GM18861 (cell line): Measurements from ENCODE around the gene DUOXA1.
A peak's percentile ranks its signal among the peaks of the same experiment; 100 is the strongest.

Experiments
- ATAC-seq: cut with Tn5 transposase; IDR thresholded peaks from one replicate; pipeline ENCODE4 v1.9.1; 2021; ENCODE audit not compliant: unreplicated experiment

DUOXA1 gene, protein sequence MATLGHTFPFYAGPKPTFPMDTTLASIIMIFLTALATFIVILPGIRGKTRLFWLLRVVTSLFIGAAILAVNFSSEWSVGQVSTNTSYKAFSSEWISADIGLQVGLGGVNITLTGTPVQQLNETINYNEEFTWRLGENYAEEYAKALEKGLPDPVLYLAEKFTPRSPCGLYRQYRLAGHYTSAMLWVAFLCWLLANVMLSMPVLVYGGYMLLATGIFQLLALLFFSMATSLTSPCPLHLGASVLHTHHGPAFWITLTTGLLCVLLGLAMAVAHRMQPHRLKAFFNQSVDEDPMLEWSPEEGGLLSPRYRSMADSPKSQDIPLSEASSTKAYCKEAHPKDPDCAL

DNA sequence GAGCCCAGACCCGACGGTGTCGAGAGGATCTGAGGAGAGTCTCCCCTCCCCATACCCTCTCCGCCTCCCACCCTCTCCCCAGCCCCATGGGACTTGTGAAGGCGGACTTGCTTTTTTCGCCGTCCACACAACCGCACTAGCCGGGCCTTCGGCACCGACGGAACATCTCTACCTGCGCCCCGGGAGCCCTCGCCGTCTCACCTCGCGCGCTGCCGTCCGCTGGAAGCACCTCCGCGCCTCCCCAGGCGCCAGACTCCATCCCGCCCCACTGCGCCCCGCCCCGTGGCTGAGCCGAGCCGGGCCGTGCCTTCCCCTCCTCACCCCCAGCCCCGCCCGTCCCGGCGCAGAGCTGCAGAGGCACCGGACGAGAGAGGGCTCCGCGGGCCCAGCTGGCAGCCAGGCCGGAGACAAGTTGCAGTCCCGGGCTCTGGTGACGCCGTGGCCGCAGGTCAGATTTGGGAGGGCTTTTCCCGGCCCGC lies at the start of gene DUOXA1, which contains the start of gene DUOX1:
Gene DUOXA1, minus strand, starts transcription at position 229 of the 479 bp plus-strand sequence. CDS start 6,865 bp downstream, outside the sequence.
Gene DUOX1, plus strand, starts transcription at position 344 of the 479 bp plus-strand sequence. CDS start 1,973 bp downstream, outside the sequence.
- ATAC-seq = no peak

DNA sequence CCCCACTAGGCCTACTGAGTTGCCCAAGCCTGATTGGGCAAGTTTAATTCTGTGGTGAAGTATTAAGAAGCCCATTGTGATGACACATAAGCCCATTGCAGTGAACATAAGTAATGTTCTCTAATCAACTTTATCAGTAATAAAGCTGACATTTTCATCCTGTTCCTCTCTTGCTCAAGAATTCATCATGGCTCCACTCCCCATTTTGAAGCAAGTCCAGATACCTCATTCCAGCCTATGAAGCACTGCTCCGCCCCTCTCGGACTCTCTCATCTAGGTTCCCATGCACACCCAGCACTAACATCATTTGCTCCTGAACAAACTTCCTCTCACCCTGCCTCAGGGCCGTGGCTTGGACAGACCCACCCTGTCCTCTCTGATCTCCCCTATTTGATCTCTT lies 47.6 kb upstream of the DUOXA1 start:
- ATAC-seq = no peak

DNA sequence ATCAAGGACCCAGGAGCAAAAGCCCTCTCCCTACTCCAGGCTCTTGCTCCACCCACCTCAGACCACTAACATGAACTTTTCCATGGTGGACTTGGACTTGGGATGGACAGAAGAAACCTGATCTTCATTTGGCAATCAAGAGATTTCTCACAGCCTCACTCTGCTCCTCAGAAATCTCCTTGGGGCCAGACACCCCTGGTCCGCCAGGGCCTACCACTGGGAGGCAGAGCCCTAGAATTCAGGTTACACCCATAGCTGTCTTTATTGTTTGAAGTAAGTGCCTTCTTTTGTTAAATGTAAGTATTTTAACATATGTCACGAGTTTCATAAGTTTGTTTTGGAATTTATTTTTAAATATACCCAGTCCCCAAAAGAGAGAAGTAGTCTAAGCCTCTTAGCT lies 44.9 kb upstream of the DUOXA1 start:
- ATAC-seq = no peak

DNA sequence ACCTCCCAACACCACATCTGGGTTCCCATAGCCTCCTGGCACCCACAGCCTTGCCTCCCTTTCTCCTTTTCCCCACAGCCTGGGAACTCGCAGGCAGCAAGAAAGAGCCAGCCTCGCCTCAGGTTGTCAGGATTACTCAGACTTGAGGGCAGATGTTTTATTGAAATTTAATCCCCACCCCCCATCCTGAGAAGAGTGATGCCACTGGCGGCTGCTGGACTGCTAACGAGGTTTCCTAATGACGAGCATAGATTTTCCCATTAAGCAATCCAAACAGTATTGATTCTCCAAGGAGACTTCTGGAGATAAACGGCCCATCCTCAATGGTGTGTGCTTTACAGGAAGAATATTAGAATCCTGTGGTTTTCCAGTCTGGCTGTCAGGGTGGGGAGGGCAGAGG lies 44.4 kb upstream of the DUOXA1 start:
- ATAC-seq = no peak

DNA sequence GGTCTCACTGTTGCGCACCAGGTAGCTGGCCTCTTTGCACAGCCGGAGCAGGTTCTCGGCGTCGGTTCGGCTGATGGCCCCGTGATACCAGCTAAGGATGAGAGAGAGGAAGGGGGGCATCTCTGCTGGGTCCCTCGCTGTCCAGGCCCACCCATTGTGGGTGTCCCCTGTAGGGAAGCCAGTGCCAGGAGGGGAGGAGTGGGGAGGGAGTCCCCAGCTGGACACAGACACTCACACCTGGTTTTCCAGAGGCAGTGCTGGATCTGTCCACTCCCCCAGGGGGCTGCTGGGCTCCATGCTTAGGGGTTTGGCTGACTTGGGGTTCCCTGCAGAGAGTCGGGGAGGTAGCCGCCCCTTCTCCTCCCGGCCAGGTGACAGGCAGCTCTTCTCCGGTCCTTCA lies 42.2 kb upstream of the DUOXA1 start:
- ATAC-seq = no peak

DNA sequence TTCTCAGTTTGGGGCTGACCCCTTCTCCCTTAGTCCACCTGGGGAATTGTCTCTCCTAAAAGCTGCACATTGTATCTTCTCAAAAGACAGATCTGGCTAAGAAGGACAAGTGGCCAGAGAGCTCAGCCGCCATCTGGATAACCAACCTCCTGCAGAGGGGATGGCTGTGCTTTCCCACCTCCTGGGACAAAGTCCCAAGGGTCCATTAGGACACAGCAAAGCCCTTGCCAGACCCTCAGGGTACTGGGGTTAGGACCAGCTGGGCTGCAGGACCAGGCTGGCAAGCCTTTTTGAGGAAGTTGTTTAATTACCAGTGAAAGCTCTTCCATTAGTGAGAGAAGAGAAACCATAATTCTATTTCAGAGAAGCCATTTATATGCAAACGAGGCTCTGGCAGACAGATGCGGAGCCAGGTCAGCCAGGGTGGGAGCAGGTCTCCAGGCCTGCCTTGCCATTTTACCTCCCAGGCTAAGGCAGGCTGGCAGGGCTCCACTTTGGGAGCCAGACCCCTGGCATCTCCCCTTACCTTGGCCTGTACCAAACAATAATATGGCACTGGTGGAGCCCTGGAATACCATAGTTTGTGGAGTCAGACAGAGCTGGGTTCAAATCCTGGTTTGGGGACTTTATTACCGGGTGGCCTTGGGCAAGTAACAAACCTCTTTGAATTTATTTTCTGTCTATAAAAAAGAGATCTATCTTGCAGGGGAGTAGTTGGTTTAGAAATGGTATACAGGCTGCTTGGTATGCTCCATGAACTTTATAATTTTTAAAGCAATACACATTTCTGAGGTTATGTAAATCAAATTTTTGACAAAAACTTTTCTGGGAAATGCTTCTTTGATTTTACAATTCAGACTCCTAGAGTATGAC lies 40.2 kb upstream of the DUOXA1 start:
- no peak for ATAC-seq

DNA sequence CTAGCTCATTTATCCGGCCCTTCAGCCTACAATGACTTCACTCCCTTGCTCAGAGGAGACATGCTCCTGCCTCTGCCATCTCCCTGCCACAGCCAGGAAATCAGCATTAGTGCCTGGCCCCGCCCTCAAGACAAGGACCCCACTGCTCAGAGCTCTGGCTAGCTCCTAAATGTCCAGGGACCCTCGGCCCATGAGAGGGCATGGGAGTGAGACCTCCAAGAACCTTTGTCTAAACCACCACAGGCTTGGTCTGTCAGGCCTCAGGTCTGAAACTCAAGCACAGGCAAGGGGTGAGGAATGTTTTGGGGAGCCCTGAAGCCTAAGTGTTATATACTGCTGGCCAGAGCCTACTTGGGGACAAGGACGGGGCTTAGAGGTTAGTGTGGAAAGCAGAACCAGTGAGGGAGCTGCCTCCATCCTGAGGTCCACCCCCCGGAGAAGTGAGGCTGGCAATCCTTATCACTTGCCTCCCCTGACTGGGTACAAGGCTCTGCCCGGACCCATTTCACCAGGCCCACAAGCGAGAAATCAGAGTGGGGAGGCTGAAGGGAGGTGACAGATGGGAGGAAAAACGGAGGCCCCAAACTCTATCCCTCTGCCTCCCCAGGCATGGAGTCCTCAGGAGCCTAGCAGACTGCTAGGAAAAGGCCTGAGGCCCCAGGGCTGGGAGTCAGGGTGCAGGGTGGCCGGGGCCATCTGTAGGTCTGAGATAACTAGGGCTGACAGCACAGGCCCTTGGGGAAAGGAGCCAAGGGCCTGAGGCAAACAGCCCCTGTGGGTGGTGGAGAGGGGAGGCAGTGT lies 39.3 kb upstream of the DUOXA1 start:
- ATAC-seq = no peak

DNA sequence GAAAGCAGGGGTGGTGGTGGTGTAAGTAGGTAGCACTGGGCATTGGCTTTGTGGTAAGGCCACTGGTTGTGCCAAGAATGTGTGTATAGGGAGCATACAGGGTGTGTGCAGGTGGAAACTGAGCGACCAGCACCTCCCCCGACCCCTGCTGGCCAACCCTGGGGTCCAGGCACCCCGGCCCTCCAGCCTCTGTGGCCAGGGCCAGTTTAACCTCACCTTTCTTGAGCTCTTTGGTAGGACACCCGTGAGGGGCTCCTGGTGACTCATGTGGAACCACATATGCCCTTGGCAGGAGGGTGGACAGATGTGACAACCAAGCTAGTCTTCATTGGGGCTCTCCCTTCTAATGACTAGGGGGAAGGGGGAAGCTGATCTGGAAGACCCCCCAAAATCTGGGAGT lies 38.6 kb upstream of the DUOXA1 start:
- ATAC-seq = no peak

DNA sequence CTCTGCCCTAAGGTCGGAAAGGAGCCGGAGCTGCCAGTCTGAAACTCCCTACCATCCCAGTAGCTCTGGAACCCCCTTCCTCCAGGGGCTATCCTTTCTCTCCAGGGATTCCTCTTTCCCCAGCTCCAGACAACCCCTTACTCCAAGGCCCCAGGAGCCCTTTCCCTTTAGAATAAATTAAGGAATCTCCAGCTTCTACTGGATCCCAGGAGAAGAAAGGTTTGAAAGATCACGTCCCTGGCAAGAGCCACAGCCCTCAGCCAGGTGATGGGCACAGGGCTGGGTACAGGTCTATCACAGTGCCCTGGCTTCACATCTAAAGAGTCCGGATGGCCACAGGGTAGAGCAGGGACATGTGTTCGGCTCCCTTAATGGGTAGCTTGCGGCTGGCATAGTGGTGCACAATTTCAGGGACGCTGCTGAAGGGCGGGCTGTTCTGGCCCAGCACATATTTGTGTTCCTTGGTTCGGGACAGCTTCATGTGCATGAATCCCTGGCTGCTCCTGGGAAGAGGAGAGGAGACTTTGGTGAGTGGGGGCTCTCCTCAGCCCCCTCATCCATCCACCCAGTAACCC lies 38.0 kb upstream of the DUOXA1 start:
- ATAC-seq = no peak

DNA sequence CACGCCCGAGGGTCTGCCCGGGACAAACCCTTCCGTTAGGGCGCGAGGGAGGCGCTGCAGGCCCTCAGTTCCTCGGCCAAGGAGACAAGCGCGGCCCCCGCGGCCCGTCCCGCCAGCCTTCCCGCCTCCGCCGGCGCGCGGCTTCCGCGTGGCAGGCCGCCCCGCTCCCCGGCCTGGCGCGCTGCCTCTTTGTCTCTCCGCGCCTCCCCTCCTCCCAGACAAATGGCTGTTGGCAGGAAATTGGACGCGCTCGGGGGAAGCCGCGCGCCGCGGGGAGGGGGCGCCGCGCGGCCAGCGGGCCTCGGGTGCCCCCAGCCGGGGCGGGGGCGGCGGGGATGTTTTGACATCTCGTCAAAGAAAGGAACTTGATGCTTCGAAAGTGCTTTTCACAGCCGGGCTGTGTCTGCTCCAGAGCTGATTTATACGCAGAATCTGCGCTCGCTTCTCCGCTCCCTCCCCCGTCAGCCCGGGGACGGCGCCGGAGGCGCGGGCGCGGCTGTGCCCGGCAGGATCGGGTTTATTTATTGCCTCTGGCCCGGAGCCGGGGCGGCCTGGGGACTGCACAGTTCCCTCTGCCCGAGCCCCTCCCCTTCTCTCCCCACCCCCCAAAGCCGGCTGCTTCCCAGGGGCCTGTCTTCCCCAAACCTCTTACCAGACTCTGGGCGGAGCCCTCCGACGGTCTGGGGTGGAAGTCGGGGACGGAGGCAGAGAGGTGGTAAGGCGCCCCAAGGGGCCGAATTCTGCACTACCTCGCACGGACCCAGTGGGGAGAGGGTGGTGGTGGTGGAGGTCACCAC lies 37.4 kb upstream of the DUOXA1 start:
- ATAC-seq = peak; percentile 78

DNA sequence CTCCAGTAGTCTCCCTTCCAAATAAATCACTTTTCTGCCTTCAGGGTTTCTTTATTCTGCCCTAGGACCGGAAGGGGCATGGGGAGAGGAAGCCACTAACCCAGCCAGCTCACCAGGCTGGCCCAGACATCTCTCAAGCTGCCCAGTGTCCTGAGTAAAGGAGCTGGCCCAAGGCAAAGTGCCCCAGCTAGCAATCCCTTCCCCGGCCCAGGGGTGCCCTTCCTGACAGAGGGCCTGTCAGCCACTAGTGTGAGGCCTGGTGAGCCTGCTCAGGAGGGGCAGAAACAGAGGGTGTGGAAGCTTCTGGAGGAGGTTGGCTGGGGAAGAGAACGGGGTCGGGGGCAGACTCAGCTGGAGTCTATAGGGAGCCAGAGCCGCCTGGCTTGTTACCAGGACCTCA lies 35.9 kb upstream of the DUOXA1 start:
- no peak for ATAC-seq

DNA sequence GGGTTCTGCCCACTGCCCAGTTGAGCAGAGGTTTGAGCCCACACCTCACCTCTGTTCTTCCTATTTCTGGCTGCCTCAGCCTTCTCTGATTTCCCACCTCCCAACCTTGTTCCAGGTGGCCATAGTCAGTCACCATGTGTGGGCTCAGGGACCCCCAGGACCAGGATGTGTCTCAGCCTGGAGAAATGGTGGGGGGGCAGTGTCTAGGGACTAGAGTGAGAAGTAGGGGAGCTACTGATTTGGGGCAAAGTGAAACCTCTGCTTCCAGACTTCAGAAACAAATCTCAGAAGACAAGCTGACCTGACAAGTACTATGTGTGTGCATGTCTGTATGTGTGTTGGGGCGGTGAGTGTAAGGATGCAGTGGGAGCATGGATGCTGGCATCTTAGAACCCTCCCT lies 35.2 kb upstream of the DUOXA1 start:
- ATAC-seq = no peak

DNA sequence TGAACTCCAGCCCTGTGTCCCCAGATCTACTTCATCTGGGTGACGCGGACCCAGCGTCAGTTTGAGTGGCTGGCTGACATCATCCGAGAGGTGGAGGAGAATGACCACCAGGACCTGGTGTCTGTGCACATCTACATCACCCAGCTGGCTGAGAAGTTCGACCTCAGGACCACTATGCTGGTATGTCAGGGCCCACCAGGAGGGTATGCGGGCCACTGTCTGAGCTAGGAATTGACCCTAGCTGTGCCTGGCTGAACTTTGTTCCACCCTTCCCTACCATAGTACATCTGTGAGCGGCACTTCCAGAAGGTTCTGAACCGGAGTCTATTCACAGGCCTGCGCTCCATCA lies 33.8 kb upstream of the DUOXA1 start:
- ATAC-seq = no peak

DNA sequence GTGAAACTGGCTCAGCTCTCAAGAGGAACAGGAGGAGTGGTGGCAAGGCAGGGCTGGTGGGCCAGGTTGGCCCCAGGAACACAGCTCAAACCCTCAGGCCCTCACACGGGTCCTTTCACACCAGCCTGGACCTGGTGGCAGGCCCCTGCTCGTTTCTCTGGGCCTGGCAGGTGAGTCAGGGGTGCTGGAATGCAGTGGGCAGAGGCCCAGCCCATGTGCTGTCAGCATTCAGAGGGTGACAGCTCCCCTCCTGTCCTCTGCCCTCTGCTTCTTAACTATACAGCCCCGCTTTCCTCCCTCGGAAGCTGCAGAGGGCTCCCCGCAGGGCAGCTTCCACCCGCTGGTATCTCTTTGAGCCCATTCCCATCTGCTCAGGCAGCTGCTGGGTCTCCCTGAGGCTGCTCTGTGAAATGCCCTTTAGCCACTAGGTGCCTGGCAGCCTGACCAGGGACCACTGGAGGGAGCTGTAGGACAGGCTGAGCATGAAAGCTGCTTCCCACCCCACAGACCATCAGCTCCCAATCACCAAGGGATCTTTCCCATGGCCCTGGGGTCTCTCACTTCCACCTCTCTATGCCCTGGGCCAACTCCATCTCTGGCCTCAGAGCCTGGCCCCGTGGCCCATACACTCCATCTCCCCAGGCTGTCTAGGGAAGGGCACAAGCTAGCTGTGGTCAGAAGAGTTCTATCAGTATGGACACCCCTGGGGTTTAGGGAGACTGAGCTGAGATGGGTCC lies 33.3 kb upstream of the DUOXA1 start:
- ATAC-seq = peak; percentile 43

DNA sequence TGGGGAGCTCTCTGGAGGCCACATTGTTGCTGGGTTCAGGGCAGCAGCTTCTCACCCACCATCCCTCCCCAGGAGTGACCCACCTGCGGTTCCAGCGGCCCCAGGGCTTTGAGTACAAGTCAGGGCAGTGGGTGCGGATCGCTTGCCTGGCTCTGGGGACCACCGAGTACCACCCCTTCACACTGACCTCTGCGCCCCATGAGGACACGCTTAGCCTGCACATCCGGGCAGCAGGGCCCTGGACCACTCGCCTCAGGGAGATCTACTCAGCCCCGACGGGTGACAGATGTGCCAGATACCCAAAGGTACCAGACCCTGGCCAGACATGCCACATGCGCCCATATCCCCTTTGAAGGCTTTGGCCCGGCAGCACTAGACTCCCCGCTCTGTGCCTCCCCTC lies 32.0 kb upstream of the DUOXA1 start:
- ATAC-seq = no peak

DNA sequence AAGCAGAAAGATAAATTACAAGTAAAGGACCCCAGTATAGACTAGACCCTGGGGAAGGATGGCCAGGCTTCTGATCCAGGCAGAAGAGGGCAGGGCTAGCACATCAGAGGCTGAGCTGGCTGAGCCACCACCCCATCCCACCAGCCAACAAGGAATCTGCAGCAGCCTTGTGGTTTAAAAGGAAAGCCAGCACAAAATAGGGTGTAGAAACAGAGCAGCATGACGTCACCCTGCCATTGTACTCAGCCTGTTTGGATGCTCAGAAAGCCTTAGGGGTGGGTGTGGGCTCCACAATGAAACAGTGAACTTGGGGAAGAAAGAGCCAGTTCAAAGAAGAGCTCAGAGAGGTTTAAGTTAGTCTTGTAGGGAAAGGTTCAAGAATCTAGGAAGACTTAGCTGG lies 28.3 kb upstream of the DUOXA1 start:
- no peak for ATAC-seq

DNA sequence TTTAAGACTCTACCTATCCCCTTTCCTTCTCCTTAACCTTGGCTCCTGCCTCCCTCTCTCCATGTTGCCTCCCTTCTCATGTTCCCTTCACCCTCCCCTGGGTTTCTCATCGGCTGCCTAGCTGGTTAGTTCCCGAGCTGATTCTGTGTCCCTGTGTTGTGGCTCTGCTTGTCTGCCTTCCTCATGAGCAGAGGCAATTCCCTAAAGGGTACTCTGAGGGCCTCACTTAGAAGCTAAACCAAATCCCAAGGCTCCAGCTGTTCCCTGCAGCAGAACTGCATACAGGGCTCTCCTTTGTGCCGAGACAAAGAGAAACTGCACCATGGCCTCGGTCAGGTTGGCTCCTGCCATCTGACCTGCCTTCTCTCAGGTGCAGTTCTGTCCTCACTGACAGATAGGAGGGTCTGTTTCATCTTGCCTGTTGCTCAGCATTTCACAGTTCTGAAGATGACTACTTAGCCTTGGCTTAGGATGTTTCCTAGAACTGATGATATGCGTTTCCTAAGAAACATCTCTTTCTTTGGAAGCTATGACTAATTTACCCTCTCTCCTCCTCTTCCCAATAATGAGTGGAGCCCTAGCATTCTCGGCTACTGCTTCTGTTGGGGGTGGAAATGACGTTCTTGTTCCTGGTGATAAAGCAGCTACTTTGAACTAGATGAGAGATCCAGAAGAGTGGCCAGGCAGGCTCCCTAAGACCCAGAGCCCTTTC lies 27.2 kb upstream of the DUOXA1 start:
- no peak for ATAC-seq

DNA sequence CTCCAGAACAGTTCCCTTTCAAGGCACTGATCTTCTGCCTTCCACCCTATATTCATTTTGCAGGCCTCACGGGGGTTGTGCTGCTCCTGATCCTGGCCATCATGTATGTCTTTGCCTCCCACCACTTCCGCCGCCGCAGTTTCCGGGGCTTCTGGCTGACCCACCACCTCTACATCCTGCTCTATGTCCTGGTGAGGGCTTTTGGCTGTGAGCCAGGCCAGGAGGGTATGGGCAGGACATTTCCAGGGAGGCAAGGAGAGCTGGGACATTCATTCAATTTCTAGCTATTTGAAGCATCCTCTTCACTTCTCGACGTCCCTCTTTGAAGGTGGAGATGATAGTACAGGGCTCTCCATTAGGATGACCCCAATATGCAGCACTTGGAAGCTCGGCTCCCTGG lies 26.1 kb upstream of the DUOXA1 start:
- ATAC-seq = no peak
